ENCODE measurements around the gene DGKZ.

DGKZ gene

GRCh38 chr11:46381819-46382645, 34.8 kb downstream of the DGKZ start:
- no peak for DNase-seq

- DNase-seq: no peak
Observed at GRCh38 chr11:46382646-46383403, 35.6 kb downstream of the DGKZ start.

- DNase-seq: no peak
Observed at GRCh38 chr11:46383404-46383758, 36.1 kb downstream of the DGKZ start.

GRCh38 chr11:46383974-46384701, 36.9 kb downstream of the DGKZ start:
- no peak for DNase-seq

- no peak for DNase-seq
Observed at GRCh38 chr11:46385169-46386004, 38.1 kb downstream of the DGKZ start.

GRCh38 chr11:46386005-46386578, 38.8 kb downstream of the DGKZ start:
- DNase-seq: no peak

GRCh38 chr11:46386674-46387073, 39.4 kb downstream of the DGKZ start:
- DNase-seq: no peak

GRCh38 chr11:46387456-46387855, 40.2 kb downstream of the DGKZ start:
- DNase-seq: no peak

GRCh38 chr11:46387919-46388618, 40.8 kb downstream of the DGKZ start:
- no peak for DNase-seq

- DNase-seq: no peak
Observed at GRCh38 chr11:46388619-46389449, 41.6 kb downstream of the DGKZ start.

- DNase-seq: peak; percentile 48
Observed at GRCh38 chr11:46389450-46390330, 42.4 kb downstream of the DGKZ start.

- DNase-seq: no peak
Observed at GRCh38 chr11:46390331-46391171, 43.3 kb downstream of the DGKZ start.

GRCh38 chr11:46391186-46391577, 43.9 kb downstream of the DGKZ start:
- no peak for DNase-seq

- DNase-seq: no peak
Observed at GRCh38 chr11:46391578-46392420, 44.5 kb downstream of the DGKZ start, which contains the start of gene CHRM4. Gene CHRM4 (minus strand): TSS chr11:46391776. CDS start chr11:46386557, 5,219 bp downstream.

GRCh38 chr11:46392421-46393230, 45.4 kb downstream of the DGKZ start:
- DNase-seq: peak; percentile 76

GRCh38 chr11:46393231-46393616, 46.0 kb downstream of the DGKZ start:
- DNase-seq: no peak

- no peak for DNase-seq
Observed at GRCh38 chr11:46393759-46394158, 46.5 kb downstream of the DGKZ start.

Data from stimulated activated CD4-positive, alpha-beta T cell treated with anti-CD3 and anti-CD28 coated beads, Interleukin-4, amount 100 ng/mL, for 24 hours (primary cell).